Breast epithelium (tissue), 3 donors: ENCODE measurements around the gene PKNOX1.
"Not testable (repeated sequence)": the region's sequence is repeated elsewhere in the genome, so short reads cannot be mapped to it uniquely, and the experiment has no call there.

Source experiments
- CTCF ChIP-seq, 3 donors: fragments of 450-650 bp; IDR thresholded peaks; one replicate each; pipeline ENCODE4 v1.5.1; 2016 to 2017; ENCODE audit warnings: antibody characterized with exemption in 3 of 3, mild to moderate bottlenecking in 3 of 3, moderate library complexity in 3 of 3
- POLR2AphosphoS5 ChIP-seq, 3 donors: sonication (generic); formaldehyde crosslinking; IDR thresholded peaks; one replicate each; pipeline ENCODE4 v1.6.1; 2017; ENCODE audit warnings: antibody characterized with exemption in 3 of 3

GRCh38 chr21:43038659-43039044, 64.3 kb downstream of the PKNOX1 start:
- not testable (repeated sequence) for TF ChIP-seq POLR2AphosphoS5, CTCF (IDR thresholded peaks at IDR 0.05)
